ENCODE results near the gene ARFGEF3. TPM values are rescaled to one million over a fixed set of nuclear protein-coding genes. Genes with fewer than 3 reads are reported as not detected.
"Not testable (repeated sequence)": the region's sequence is repeated elsewhere in the genome, so short reads cannot be mapped to it uniquely, and the experiment has no call there.

ARFGEF3 gene
- total RNA-seq, 4 donors from 2014 or later: 1.2 to 3.3 (median 2.2) TPM

DNA sequence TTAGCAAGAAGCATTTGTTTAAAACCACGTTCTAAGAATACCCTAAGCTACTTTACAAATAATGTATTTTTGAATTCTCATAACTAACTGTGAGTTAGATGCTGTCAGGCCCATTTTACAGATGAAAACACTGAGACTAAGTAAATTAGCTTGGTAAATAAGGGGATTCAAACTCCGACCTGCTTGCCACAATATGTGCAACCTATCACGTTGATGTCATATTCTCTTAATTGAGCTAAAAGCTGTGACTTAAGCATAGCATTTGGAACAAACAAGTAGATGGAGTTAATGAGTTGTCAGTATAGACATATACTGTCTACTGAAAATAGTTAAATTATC, 45.1 kb upstream of the ARFGEF3 start:
- Histone ChIP-seq H3K27me3 (peaks cover 0 to 10% (median 0%) of the 10 kb centered on the region in 4 donors), H3K36me3 (no peaks in the 10 kb centered on the region), H3K27ac (replicated peaks in 1 of 4) (no peak overlapping the region), H3K9me3 (no peaks in the 10 kb centered on the region), H3K4me3 (no peak overlapping the region), H3K4me1 (peaks cover 0 to 4% (median 0%) of the 10 kb centered on the region in 4 donors)
- DNase-seq (ENCODE audit: extremely low spot score): no peak
- TF ChIP-seq, protein P1, sequence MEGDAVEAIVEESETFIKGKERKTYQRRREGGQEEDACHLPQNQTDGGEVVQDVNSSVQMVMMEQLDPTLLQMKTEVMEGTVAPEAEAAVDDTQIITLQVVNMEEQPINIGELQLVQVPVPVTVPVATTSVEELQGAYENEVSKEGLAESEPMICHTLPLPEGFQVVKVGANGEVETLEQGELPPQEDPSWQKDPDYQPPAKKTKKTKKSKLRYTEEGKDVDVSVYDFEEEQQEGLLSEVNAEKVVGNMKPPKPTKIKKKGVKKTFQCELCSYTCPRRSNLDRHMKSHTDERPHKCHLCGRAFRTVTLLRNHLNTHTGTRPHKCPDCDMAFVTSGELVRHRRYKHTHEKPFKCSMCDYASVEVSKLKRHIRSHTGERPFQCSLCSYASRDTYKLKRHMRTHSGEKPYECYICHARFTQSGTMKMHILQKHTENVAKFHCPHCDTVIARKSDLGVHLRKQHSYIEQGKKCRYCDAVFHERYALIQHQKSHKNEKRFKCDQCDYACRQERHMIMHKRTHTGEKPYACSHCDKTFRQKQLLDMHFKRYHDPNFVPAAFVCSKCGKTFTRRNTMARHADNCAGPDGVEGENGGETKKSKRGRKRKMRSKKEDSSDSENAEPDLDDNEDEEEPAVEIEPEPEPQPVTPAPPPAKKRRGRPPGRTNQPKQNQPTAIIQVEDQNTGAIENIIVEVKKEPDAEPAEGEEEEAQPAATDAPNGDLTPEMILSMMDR (IDR thresholded peaks at IDR 0.05): no peak
- TF ChIP-seq POLR2A (IDR thresholded peaks at IDR 0.05; ENCODE audit: low read depth) (no peak), EP300 (IDR thresholded peaks at IDR 0.05) (no peak), POLR2AphosphoS5 (IDR thresholded peaks at IDR 0.05) (no peak)
- intact Hi-C loops (cut with DNase I): loop anchor here (5.0 kb wide), 4 partner anchors 171 to 476 kb away; partner anchors contain the start of gene HEBP2
- 66% methylated on average over 3 of the region's 3 CpGs for WGBS

GRCh38 chr6:138117376-138117914, 44.3 kb upstream of the ARFGEF3 start:
- Histone ChIP-seq H3K9me3 (no peaks in the 10 kb centered on the region), H3K27me3 (peaks cover 0 to 10% (median 0%) of the 10 kb centered on the region in 4 donors), H3K4me3 (no peak overlapping the region), H3K36me3 (no peaks in the 10 kb centered on the region), H3K27ac (replicated peaks in 1 of 4) (no peak overlapping the region), H3K4me1 (peaks cover 0 to 4% (median 0%) of the 10 kb centered on the region in 4 donors)
- DNase-seq (ENCODE audit: extremely low spot score): no peak
- 78% methylated on average over 8 of the region's 8 CpGs for WGBS
- TF ChIP-seq EP300 (IDR thresholded peaks at IDR 0.05) (no peak), POLR2A (IDR thresholded peaks at IDR 0.05; ENCODE audit: low read depth) (no peak), POLR2AphosphoS5 (IDR thresholded peaks at IDR 0.05) (no peak)
- TF ChIP-seq, protein P1 (IDR thresholded peaks at IDR 0.05): no peak
- intact Hi-C loops (cut with DNase I): loop anchor here (5.0 kb wide), 4 partner anchors 170 to 475 kb away; partner anchors contain the start of gene HEBP2

DNA sequence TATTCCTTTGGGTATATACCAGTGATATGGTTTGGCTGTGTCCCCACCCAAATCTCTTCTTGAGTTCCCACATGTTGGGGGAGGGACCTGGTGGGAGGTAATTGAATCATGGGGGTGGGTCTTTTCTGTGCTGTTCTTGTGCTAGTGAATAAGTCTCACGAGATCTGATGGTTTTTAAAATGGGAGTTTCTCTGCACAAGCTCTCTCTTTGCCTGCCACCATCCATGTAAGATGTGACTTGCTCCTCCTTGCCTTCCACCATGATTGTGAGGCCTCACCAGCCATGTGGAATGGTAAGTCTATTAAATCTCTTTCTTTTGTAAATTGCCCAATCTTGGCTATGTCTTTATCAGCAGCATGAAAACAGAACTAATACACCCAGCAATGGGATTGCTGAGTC, 42.5 kb upstream of the ARFGEF3 start:
- DNase-seq (ENCODE audit: extremely low spot score): not testable (repeated sequence)

GRCh38 chr6:138119976-138120375, 41.8 kb upstream of the ARFGEF3 start:
- H3K27ac ChIP-seq (replicated peaks in 1 of 4): no peak overlapping the region
- no peak overlapping the region for H3K4me3 ChIP-seq
- DNase-seq (ENCODE audit: extremely low spot score): no peak
- intact Hi-C loops (cut with DNase I): loop anchor here (5.0 kb wide), 4 partner anchors 167 to 472 kb away; partner anchors contain the start of gene HEBP2
- no peaks in the 10 kb centered on the region for H3K36me3 ChIP-seq
- peaks cover 0 to 4% (median 0%) of the 10 kb centered on the region in 4 donors for H3K4me1 ChIP-seq
- TF ChIP-seq, protein P1 (IDR thresholded peaks at IDR 0.05): no peak
- TF ChIP-seq EP300 (IDR thresholded peaks at IDR 0.05) (no peak), POLR2AphosphoS5 (IDR thresholded peaks at IDR 0.05) (no peak), POLR2A (IDR thresholded peaks at IDR 0.05; ENCODE audit: low read depth) (no peak)
- no peaks in the 10 kb centered on the region for H3K9me3 ChIP-seq
- H3K27me3 ChIP-seq: peaks cover 0 to 7% (median 0%) of the 10 kb centered on the region in 4 donors

More for the DNA sequence above, 42.5 kb upstream of the ARFGEF3 start:
- intact Hi-C loops (cut with DNase I): loop anchor here (5.0 kb wide), 4 partner anchors 168 to 473 kb away; partner anchors contain the start of gene HEBP2
- H3K4me1 ChIP-seq; H3K27ac ChIP-seq (replicated peaks in 1 of 4); H3K27me3 ChIP-seq; H3K36me3 ChIP-seq; H3K9me3 ChIP-seq; H3K4me3 ChIP-seq: not testable (repeated sequence)
- 84% methylated on average over 1 of the region's 1 CpG for WGBS

GRCh38 chr6:138124096-138124495, 37.6 kb upstream of the ARFGEF3 start:
- WGBS: 95% methylated on average over 4 of the region's 4 CpGs
- TF ChIP-seq POLR2AphosphoS5 (IDR thresholded peaks at IDR 0.05): no peak
- TF ChIP-seq, protein P1 (IDR thresholded peaks at IDR 0.05): no peak
- no peak for TF ChIP-seq EP300 (IDR thresholded peaks at IDR 0.05)
- no peak for TF ChIP-seq POLR2A (IDR thresholded peaks at IDR 0.05; ENCODE audit: low read depth)
- Histone ChIP-seq H3K36me3 (no peaks in the 10 kb centered on the region), H3K27ac (replicated peaks in 1 of 4) (no peak overlapping the region), H3K27me3 (no peaks in the 10 kb centered on the region), H3K4me1 (no peaks in the 10 kb centered on the region), H3K9me3 (no peaks in the 10 kb centered on the region), H3K4me3 (no peak overlapping the region)
- intact Hi-C loops (cut with DNase I): no loop called here
- no peak for DNase-seq (ENCODE audit: extremely low spot score)
